PC-9 (cell line): ENCODE results near the gene NANOS3.
"Not testable (repeated sequence)": the region's sequence is repeated elsewhere in the genome, so short reads cannot be mapped to it uniquely, and the experiment has no call there.

Experiments
- CTCF ChIP-seq: fragments of 200-600 bp; sonication (generic); conservative IDR thresholded peaks from 2 replicates; pipeline ENCODE4 v1.6.1; 2017; ENCODE audit warnings: mixed run types, antibody characterized with exemption, mild to moderate bottlenecking, moderate library complexity
- EZH2 ChIP-seq: fragments of 200-600 bp; sonication (generic); IDR thresholded peaks from 2 replicates; pipeline ENCODE4 v1.8.0; 2017; ENCODE audit warnings: antibody characterized with exemption, low read depth

- not testable (repeated sequence) for TF ChIP-seq CTCF, EZH2
These were observed 24.7 kb upstream of the NANOS3 start for GRCh38 chr19:13852171-13852707.
